Neural cell (in vitro differentiated cells): ENCODE results near the gene PRXL2A. TPM values are rescaled to one million over a fixed set of nuclear protein-coding genes. Genes with fewer than 3 reads are reported as not detected.

Experiments used
- H2AFZ ChIP-seq: fragments of 200-600, 300-800 bp; sonication (generic), shearing (Covaris generic); 2 replicates; pipeline ENCODE4 v1.6.0; 2014; ENCODE audit warnings: low read depth, mild to moderate bottlenecking, antibody characterized with exemption, low read length, moderate library complexity
- H3F3A ChIP-seq: fragments of 200-600 bp; shearing (Covaris generic); 2 replicates; pipeline ENCODE4 v1.6.1; 2016; ENCODE audit warnings: mild to moderate bottlenecking, moderate library complexity, mixed read lengths, antibody characterized with exemption, low read length; ENCODE audit not compliant: insufficient read depth, poor library complexity, severe bottlenecking
- H3K27ac ChIP-seq: fragments of 200-600, 300-800 bp; sonication (generic), shearing (Covaris generic); 2 replicates; pipeline ENCODE4 v1.5.1; 2014; ENCODE audit warnings: mild to moderate bottlenecking, low read length, moderate library complexity
- H3K27me3 ChIP-seq: fragments of 300-800, 200-600 bp; sonication (generic), shearing (Covaris generic); 2 replicates; pipeline ENCODE4 v1.6.0; 2014; ENCODE audit warnings: mild to moderate bottlenecking, low read depth, low read length, moderate library complexity; ENCODE audit not compliant: insufficient read depth
- H3K36me3 ChIP-seq: fragments of 300-800, 200-600 bp; sonication (generic), shearing (Covaris generic); 2 replicates; pipeline ENCODE4 v1.5.1; 2014; ENCODE audit warnings: mild to moderate bottlenecking, antibody characterized with exemption, low read length, moderate library complexity; ENCODE audit not compliant: insufficient read depth
- H3K4me2 ChIP-seq: fragments of 300-800, 200-600 bp; sonication (generic), shearing (Covaris generic); 2 replicates; pipeline ENCODE4 v1.6.0; 2014; ENCODE audit warnings: mild to moderate bottlenecking, low read length
- H3K4me3 ChIP-seq: fragments of 300-800, 200-600 bp; sonication (generic), shearing (Covaris generic); 2 replicates; pipeline ENCODE4 v1.5.1; 2014; ENCODE audit warnings: mild to moderate bottlenecking, low read length, moderate library complexity
- H3K79me2 ChIP-seq: fragments of 200-600 bp; shearing (Covaris generic); replicated peaks from 2 replicates; pipeline ENCODE4 v1.6.0; 2014; ENCODE audit warnings: mild to moderate bottlenecking, low read length, moderate library complexity; ENCODE audit not compliant: insufficient read depth
- H3K9ac ChIP-seq: fragments of 300-800, 200-600 bp; sonication (generic), shearing (Covaris generic); 2 replicates; pipeline ENCODE4 v1.6.1; 2016; ENCODE audit warnings: mild to moderate bottlenecking, low read length, mixed read lengths
- H3K9me2 ChIP-seq: fragments of 200-600 bp; shearing (Covaris generic); 2 replicates; pipeline ENCODE4 v1.6.1; 2016; ENCODE audit warnings: mild to moderate bottlenecking, low read length, mixed read lengths; ENCODE audit not compliant: insufficient read depth
- H3K9me3 ChIP-seq: fragments of 200-600, 300-800 bp; sonication (generic), shearing (Covaris generic); 2 replicates; pipeline ENCODE4 v1.6.1; 2016; ENCODE audit warnings: mild to moderate bottlenecking, mixed run types, low read length, moderate library complexity, mixed read lengths
- H4K20me1 ChIP-seq: fragments of 200-600 bp; shearing (Covaris generic); 2 replicates; pipeline ENCODE4 v1.6.1; 2016; ENCODE audit warnings: mild to moderate bottlenecking, mixed run types; ENCODE audit not compliant: insufficient read depth
- CTCF ChIP-seq: fragments of 450-650 bp; IDR thresholded peaks from 2 replicates; pipeline ENCODE4 v1.5.1; 2014; ENCODE audit warnings: antibody characterized with exemption, mild to moderate bottlenecking, moderate library complexity; ENCODE audit not compliant: poor library complexity, severe bottlenecking
- EP300 ChIP-seq: fragments of 450-650 bp; conservative IDR thresholded peaks from 2 replicates; pipeline ENCODE4 v1.6.1; 2014; ENCODE audit warnings: antibody characterized with exemption, mild to moderate bottlenecking, moderate library complexity; ENCODE audit not compliant: poor library complexity, severe bottlenecking
- EZH2 ChIP-seq: fragments of 200-600, 300-800 bp; shearing (Covaris generic), sonication (generic); IDR thresholded peaks from 2 replicates; pipeline ENCODE4 v1.6.1; 2014; ENCODE audit warnings: antibody characterized with exemption, low read length, borderline replicate concordance, mild to moderate bottlenecking; ENCODE audit not compliant: insufficient read depth, poor library complexity, severe bottlenecking
- MXI1 ChIP-seq: fragments of 450-650 bp; conservative IDR thresholded peaks from 2 replicates; pipeline ENCODE4 v1.6.1; 2014; ENCODE audit warnings: antibody characterized with exemption, mild to moderate bottlenecking; ENCODE audit not compliant: poor library complexity, severe bottlenecking
- POLR2AphosphoS5 ChIP-seq: IDR thresholded peaks from 2 replicates; pipeline ENCODE4 v1.6.1; 2012
- RAD21 ChIP-seq: fragments of 450-650 bp; conservative IDR thresholded peaks from 2 replicates; pipeline ENCODE4 v1.6.1; 2014; ENCODE audit warnings: antibody characterized with exemption, mild to moderate bottlenecking, moderate library complexity
- SMC3 ChIP-seq: fragments of 450-650 bp; conservative IDR thresholded peaks from 2 replicates; pipeline ENCODE4 v1.6.1; 2014; ENCODE audit warnings: antibody characterized with exemption, mild to moderate bottlenecking, moderate library complexity; ENCODE audit not compliant: poor library complexity
- TAF1 ChIP-seq: IDR thresholded peaks from 2 replicates; pipeline ENCODE4 v1.6.1; 2012; ENCODE audit warnings: low read depth
- polyA plus RNA-seq: library from polyadenylated mRNA; depleted of rRNA; stranded (reverse); fragments of >200 nt; gene quantifications from 2 replicates; pipeline ENCODE4 v1.2.3, GENCODE V29; 2014
- TF ChIP-seq, protein P1 (sequence below): IDR thresholded peaks from 2 replicates; pipeline ENCODE4 v1.6.1; 2012; ENCODE audit warnings: borderline replicate concordance

PRXL2A gene
- polyA plus RNA-seq, 1 donor from 2014 or later = 60.5 TPM

GRCh38 chr10:80405035-80405434, 3.3 kb upstream of the PRXL2A start:
- Histone ChIP-seq H3K4me2 (no peak overlapping the region), H2AFZ (no peak overlapping the region), H3K27ac (no peak overlapping the region), H3F3A (no peaks in the 10 kb centered on the region), H3K9ac (no peak overlapping the region), H3K9me3 (no peaks in the 10 kb centered on the region), H3K27me3 (no peaks in the 10 kb centered on the region), H3K36me3 (no peaks in the 10 kb centered on the region), H3K79me2 (no peaks in the 10 kb centered on the region), H4K20me1 (no peaks in the 10 kb centered on the region), H3K4me3 (no peak overlapping the region), H3K9me2 (no peaks in the 10 kb centered on the region)
- TF ChIP-seq RAD21 = no peak
- TF ChIP-seq POLR2AphosphoS5 = no peak
- no peak for TF ChIP-seq EZH2
- TF ChIP-seq MXI1 = no peak
- no peak for TF ChIP-seq CTCF
- no peak for TF ChIP-seq TAF1
- TF ChIP-seq EP300 = no peak
- TF ChIP-seq, protein P1, sequence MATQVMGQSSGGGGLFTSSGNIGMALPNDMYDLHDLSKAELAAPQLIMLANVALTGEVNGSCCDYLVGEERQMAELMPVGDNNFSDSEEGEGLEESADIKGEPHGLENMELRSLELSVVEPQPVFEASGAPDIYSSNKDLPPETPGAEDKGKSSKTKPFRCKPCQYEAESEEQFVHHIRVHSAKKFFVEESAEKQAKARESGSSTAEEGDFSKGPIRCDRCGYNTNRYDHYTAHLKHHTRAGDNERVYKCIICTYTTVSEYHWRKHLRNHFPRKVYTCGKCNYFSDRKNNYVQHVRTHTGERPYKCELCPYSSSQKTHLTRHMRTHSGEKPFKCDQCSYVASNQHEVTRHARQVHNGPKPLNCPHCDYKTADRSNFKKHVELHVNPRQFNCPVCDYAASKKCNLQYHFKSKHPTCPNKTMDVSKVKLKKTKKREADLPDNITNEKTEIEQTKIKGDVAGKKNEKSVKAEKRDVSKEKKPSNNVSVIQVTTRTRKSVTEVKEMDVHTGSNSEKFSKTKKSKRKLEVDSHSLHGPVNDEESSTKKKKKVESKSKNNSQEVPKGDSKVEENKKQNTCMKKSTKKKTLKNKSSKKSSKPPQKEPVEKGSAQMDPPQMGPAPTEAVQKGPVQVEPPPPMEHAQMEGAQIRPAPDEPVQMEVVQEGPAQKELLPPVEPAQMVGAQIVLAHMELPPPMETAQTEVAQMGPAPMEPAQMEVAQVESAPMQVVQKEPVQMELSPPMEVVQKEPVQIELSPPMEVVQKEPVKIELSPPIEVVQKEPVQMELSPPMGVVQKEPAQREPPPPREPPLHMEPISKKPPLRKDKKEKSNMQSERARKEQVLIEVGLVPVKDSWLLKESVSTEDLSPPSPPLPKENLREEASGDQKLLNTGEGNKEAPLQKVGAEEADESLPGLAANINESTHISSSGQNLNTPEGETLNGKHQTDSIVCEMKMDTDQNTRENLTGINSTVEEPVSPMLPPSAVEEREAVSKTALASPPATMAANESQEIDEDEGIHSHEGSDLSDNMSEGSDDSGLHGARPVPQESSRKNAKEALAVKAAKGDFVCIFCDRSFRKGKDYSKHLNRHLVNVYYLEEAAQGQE = no peak
- no peak for TF ChIP-seq SMC3

DNA sequence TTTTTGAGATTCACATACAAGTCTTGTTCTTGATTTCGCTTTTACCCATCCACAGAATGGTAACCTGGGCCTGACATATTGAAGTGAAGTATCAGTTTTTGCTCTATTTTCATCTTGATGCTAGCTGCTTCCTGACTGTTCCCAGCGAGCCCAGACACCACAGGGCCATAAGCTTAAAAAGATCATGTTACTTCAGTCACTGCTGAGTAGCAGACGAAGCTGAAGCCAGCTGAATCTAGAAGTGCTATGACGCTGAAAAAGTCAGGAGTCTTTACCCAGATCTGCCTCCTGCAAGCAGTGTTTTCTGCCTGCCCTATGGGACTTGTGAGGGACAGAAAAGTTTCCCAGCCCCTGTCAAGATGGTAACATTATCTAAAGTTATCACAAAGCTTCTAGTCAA, 2.7 kb upstream of the PRXL2A start:
- no peaks in the 10 kb centered on the region for H4K20me1 ChIP-seq
- H3K4me2 ChIP-seq = no peak overlapping the region
- H3K9ac ChIP-seq = no peak overlapping the region
- no peaks in the 10 kb centered on the region for H3K9me3 ChIP-seq
- H3K79me2 ChIP-seq = no peaks in the 10 kb centered on the region
- H3F3A ChIP-seq = no peaks in the 10 kb centered on the region
- H3K27ac ChIP-seq = no peak overlapping the region
- no peaks in the 10 kb centered on the region for H3K27me3 ChIP-seq
- no peak overlapping the region for H2AFZ ChIP-seq
- H3K4me3 ChIP-seq = no peak overlapping the region
- TF ChIP-seq, protein P1 = no peak
- no peaks in the 10 kb centered on the region for H3K9me2 ChIP-seq
- no peaks in the 10 kb centered on the region for H3K36me3 ChIP-seq
